Uterus (tissue), 4 donors: ENCODE measurements around the gene ARL4D. TPM values are rescaled to one million over a fixed set of nuclear protein-coding genes. Genes with fewer than 3 reads are reported as not detected.
"Not testable (repeated sequence)": the region's sequence is repeated elsewhere in the genome, so short reads cannot be mapped to it uniquely, and the experiment has no call there.

ENCODE experiments used
- DNase-seq, 2 donors: peaks; one replicate each; pipeline ENCODE4 v3.0.0-alpha.2; 2019 to 2020
- H3K27ac ChIP-seq, 2 donors: fragments of 200-600 bp; sonication (generic); 1 replicate in 1 of 2; 2 replicates in 1 of 2; pipeline ENCODE4 v1.5.1; 2016 to 2018
- H3K27me3 ChIP-seq, 2 donors: fragments of 200-600 bp; sonication (generic); one replicate each; pipeline ENCODE4 v1.5.1; 2018 to 2019; ENCODE audit warnings: control low read depth in 1 of 2
- H3K36me3 ChIP-seq, 2 donors: fragments of 200-600 bp; sonication (generic); one replicate each; pipeline ENCODE4 v1.5.1; 2019; ENCODE audit warnings: control low read depth in 1 of 2
- H3K4me1 ChIP-seq, 2 donors: fragments of 200-600 bp; sonication (generic); one replicate each; pipeline ENCODE4 v1.5.1; 2018 to 2019; ENCODE audit warnings: control low read depth in 1 of 2
- H3K4me3 ChIP-seq, 2 donors: fragments of 200-600 bp; sonication (generic); 1 replicate in 1 of 2; 2 replicates in 1 of 2; pipeline ENCODE4 v1.5.1; 2018 to 2019; ENCODE audit warnings: mild to moderate bottlenecking in 1 of 2
- H3K9me3 ChIP-seq, 2 donors: fragments of 200-600 bp; sonication (generic); one replicate each; pipeline ENCODE4 v1.5.1; 2019; ENCODE audit warnings: control low read depth in 1 of 2
- CTCF ChIP-seq, 4 experiments: fragments of 200-600 bp in 2 of 4; fragments of 450-650 bp in 2 of 4; sonication (generic) in 2 of 4; IDR thresholded peaks; one replicate each; pipeline ENCODE4 v1.5.1; 2016 to 2019; ENCODE audit warnings: antibody characterized with exemption in 4 of 4, mild to moderate bottlenecking in 2 of 4, moderate library complexity in 1 of 4
- POLR2A ChIP-seq, 2 donors: fragments of 450-650 bp; IDR thresholded peaks; one replicate each; pipeline ENCODE4 v1.6.1; 2016; ENCODE audit warnings: antibody characterized with exemption in 2 of 2, mild to moderate bottlenecking in 1 of 2, moderate library complexity in 1 of 2
- intact Hi-C: fragments of 100-400 bp; cut with DNase I; formaldehyde crosslinking; loops from one replicate; pipeline ENCODE4 v1.15.1; 2023; ENCODE audit warnings: low total_unique reads
- total RNA-seq, 4 donors: library from RNA; depleted of rRNA in 3 of 4; stranded (reverse); fragments of >200 nt in 3 of 4; gene quantifications; one replicate each; pipeline versions ENCODE4 v1.1.0 to v1.2.4, GENCODE V29; 2014 to 2023
- donor health status: DM: yes; HTN: yes; CAD: no.

The ARL4D gene
- total RNA-seq, 4 donors from 2014 or later = 19.1 to 33.2 (median 25.7) TPM

GRCh38 chr17:43365356-43365755, 33.4 kb upstream of the ARL4D start:
- Histone ChIP-seq H3K4me3 (no peak overlapping the region), H3K9me3 (no peaks in the 10 kb centered on the region), H3K27ac (no peak overlapping the region), H3K4me1 (peaks cover 0 to 9% of the 10 kb centered on the region in 2 donors), H3K36me3 (no peaks in the 10 kb centered on the region), H3K27me3 (no peaks in the 10 kb centered on the region)
- no peak for DNase-seq
- intact Hi-C loops = no loop called here
- TF ChIP-seq CTCF (IDR thresholded peaks at IDR 0.05) (peak in 1 of 4 experiments; percentile 4), POLR2A (IDR thresholded peaks at IDR 0.05) (no peak)

GRCh38 chr17:43365921-43366320, 32.9 kb upstream of the ARL4D start:
- DNase-seq, H3K36me3 ChIP-seq, H3K27ac ChIP-seq, H3K9me3 ChIP-seq, H3K4me3 ChIP-seq, intact Hi-C loops, H3K4me1 ChIP-seq, H3K27me3 ChIP-seq: not testable (repeated sequence)

- intact Hi-C loops = no loop called here
- H3K4me1 ChIP-seq = peaks cover 0 to 9% of the 10 kb centered on the region in 2 donors
- H3K4me3 ChIP-seq = peak overlapping the region in 1 of 2 donors; percentile 6
- H3K27me3 ChIP-seq = no peaks in the 10 kb centered on the region
- DNase-seq = peak in 1 of 2 donors; percentile 37
- H3K36me3 ChIP-seq = no peaks in the 10 kb centered on the region
- no peaks in the 10 kb centered on the region for H3K9me3 ChIP-seq
- no peak for TF ChIP-seq CTCF (IDR thresholded peaks at IDR 0.05)
- no peak for TF ChIP-seq POLR2A (IDR thresholded peaks at IDR 0.05)
- peak overlapping the region; percentile 96 to 99 for H3K27ac ChIP-seq
These were observed 31.7 kb upstream of the ARL4D start for GRCh38 chr17:43366891-43367736.

GRCh38 chr17:43367737-43368242, 31.0 kb upstream of the ARL4D start:
- intact Hi-C loops = no loop called here
- no peaks in the 10 kb centered on the region for H3K27me3 ChIP-seq
- H3K9me3 ChIP-seq = no peaks in the 10 kb centered on the region
- peak overlapping the region; percentile 46 to 49 for H3K4me3 ChIP-seq
- TF ChIP-seq CTCF (IDR thresholded peaks at IDR 0.05) (no peak), POLR2A (IDR thresholded peaks at IDR 0.05) (no peak)
- H3K27ac ChIP-seq = peak overlapping the region; percentile 96 to 99
- no peak for DNase-seq
- no peaks in the 10 kb centered on the region for H3K36me3 ChIP-seq
- H3K4me1 ChIP-seq = peaks cover 0 to 9% of the 10 kb centered on the region in 2 donors

GRCh38 chr17:43368740-43369506, 29.9 kb upstream of the ARL4D start:
- Histone ChIP-seq H3K27me3 (no peaks in the 10 kb centered on the region), H3K36me3 (no peaks in the 10 kb centered on the region), H3K9me3 (no peaks in the 10 kb centered on the region), H3K27ac (peak overlapping the region; percentile 96 to 99), H3K4me1 (peaks cover 0 to 9% of the 10 kb centered on the region in 2 donors), H3K4me3 (peak overlapping the region; percentile 46 to 49)
- intact Hi-C loops = no loop called here
- DNase-seq = peak; percentile 85
- TF ChIP-seq CTCF (IDR thresholded peaks at IDR 0.05) = peak in 1 of 4 experiments; percentile 3
- TF ChIP-seq POLR2A (IDR thresholded peaks at IDR 0.05) = peak; percentile 37 to 45
